SIG-M5 treated with dmso at 0.1 percent for 504 hours (cell line): ENCODE data around the gene APBB2.

Experiments used
- DNase-seq: peaks from one replicate; lab custom pipeline; 2025; ENCODE audit not compliant: unreplicated experiment; lab: John Stamatoyannopoulos, UW

Gene APBB2

GRCh38 chr4:41196633-41197332, 17.6 kb downstream of the APBB2 start:
- DNase-seq, result no peak

- DNase-seq, result no peak
Measured at GRCh38 chr4:41192136-41192535, 22.2 kb downstream of the APBB2 start.

GRCh38 chr4:41189666-41190065, 24.7 kb downstream of the APBB2 start:
- DNase-seq, result no peak

GRCh38 chr4:41189076-41189475, 25.3 kb downstream of the APBB2 start:
- DNase-seq, result no peak

- no peak for DNase-seq
Measured at GRCh38 chr4:41185614-41186592, 28.4 kb downstream of the APBB2 start.

- no peak for DNase-seq
Measured at GRCh38 chr4:41184009-41184408, 30.3 kb downstream of the APBB2 start.

GRCh38 chr4:41183021-41183553, 31.3 kb downstream of the APBB2 start:
- DNase-seq, result no peak

GRCh38 chr4:41181037-41181436, 33.3 kb downstream of the APBB2 start:
- DNase-seq, result no peak

- DNase-seq, result no peak
Measured at GRCh38 chr4:41179498-41180195, 34.7 kb downstream of the APBB2 start.

GRCh38 chr4:41178372-41179370, 35.7 kb downstream of the APBB2 start:
- DNase-seq, result no peak

GRCh38 chr4:41177016-41177415, 37.3 kb downstream of the APBB2 start:
- DNase-seq, result no peak

- DNase-seq, result no peak
Measured at GRCh38 chr4:41176340-41176739, 38.0 kb downstream of the APBB2 start.

GRCh38 chr4:41175794-41176193, 38.5 kb downstream of the APBB2 start:
- no peak for DNase-seq

GRCh38 chr4:41174444-41174843, 39.9 kb downstream of the APBB2 start:
- no peak for DNase-seq

GRCh38 chr4:41172786-41173185, 41.6 kb downstream of the APBB2 start:
- peak; percentile 4 for DNase-seq

- DNase-seq, result no peak
Measured at GRCh38 chr4:41169256-41169800, 45.0 kb downstream of the APBB2 start.

GRCh38 chr4:41167191-41167590, 47.2 kb downstream of the APBB2 start:
- no peak for DNase-seq

- DNase-seq, result no peak
Measured at GRCh38 chr4:41164405-41164804, 49.9 kb downstream of the APBB2 start.

GRCh38 chr4:41161355-41161754, 53.0 kb downstream of the APBB2 start:
- DNase-seq, result no peak

- DNase-seq, result no peak
Measured at GRCh38 chr4:41160856-41161255, 53.5 kb downstream of the APBB2 start.
